HepG2 (cell line): ENCODE results near the gene NCKIPSD. TPM values are rescaled to one million over a fixed set of nuclear protein-coding genes. Genes with fewer than 3 reads are reported as not detected.
A peak's percentile ranks its signal among the peaks of the same experiment; 100 is the strongest.

Experiments used
- AFF4 ChIP-seq: sonication (generic); formaldehyde crosslinking; IDR thresholded peaks from 2 replicates; pipeline ENCODE4 v1.4.0; 2020; ENCODE audit warnings: missing genetic modification reagents
- BCL6 ChIP-seq: IDR thresholded peaks from 2 replicates; pipeline ENCODE4 v1.6.1; 2016; ENCODE audit warnings: missing genetic modification reagents, missing compliant biosample characterization
- BHLHE40 ChIP-seq: IDR thresholded peaks from 2 replicates; pipeline ENCODE4 v1.6.1; 2011; ENCODE audit warnings: low read length, improper control_type of control experiment
- DMAP1 ChIP-seq: IDR thresholded peaks from 2 replicates; pipeline ENCODE4 v1.6.1; 2016
- DR1 ChIP-seq: sonication (generic); formaldehyde crosslinking; IDR thresholded peaks from 2 replicates; pipeline ENCODE4 v1.8.0; 2021; ENCODE audit warnings: mild to moderate bottlenecking, missing genetic modification reagents, inconsistent platforms
- FOSL2 ChIP-seq: sonication (generic); formaldehyde crosslinking; IDR thresholded peaks from 2 replicates; pipeline ENCODE4 v1.4.0; 2020; ENCODE audit warnings: missing genetic modification reagents
- FOXA3 ChIP-seq: IDR thresholded peaks from 2 replicates; pipeline ENCODE4 v1.6.1; 2016; ENCODE audit warnings: missing genetic modification reagents, missing compliant biosample characterization
- GABPB1 ChIP-seq: IDR thresholded peaks from 2 replicates; pipeline ENCODE4 v1.6.1; 2016; ENCODE audit warnings: mild to moderate bottlenecking, missing genetic modification reagents, moderate library complexity, missing compliant biosample characterization
- HNRNPLL ChIP-seq: fragments of 200-400 bp; formaldehyde crosslinking; IDR thresholded peaks from 2 replicates; pipeline ENCODE4 v1.6.1; 2017; ENCODE audit warnings: mild to moderate bottlenecking, low read depth, low read length; ENCODE audit not compliant: poor library complexity, severe bottlenecking
- LCORL ChIP-seq, 2 experiments: fragments of 450-650 bp in 1 of 2; sonication (generic) in 1 of 2; formaldehyde crosslinking in 1 of 2; IDR thresholded peaks; 2 replicates each; pipeline versions ENCODE4 v1.5.0 to v1.6.1; 2017 to 2020; ENCODE audit warnings: antibody characterized with exemption in 1 of 2, missing genetic modification reagents in 1 of 2
- MXD4 ChIP-seq: IDR thresholded peaks from 2 replicates; pipeline ENCODE4 v1.6.1; 2016; ENCODE audit warnings: mild to moderate bottlenecking, missing biosample characterization, missing genetic modification reagents
- RFXANK ChIP-seq: IDR thresholded peaks from 2 replicates; pipeline ENCODE4 v1.6.1; 2016
- SP1 ChIP-seq, 2 experiments: fragments of 450-650 bp in 1 of 2; sonication (generic) in 1 of 2; formaldehyde crosslinking in 1 of 2; IDR thresholded peaks; 2 replicates each; pipeline versions ENCODE4 v1.4.0 to v1.6.1; 2016 to 2020; ENCODE audit warnings: missing genetic modification reagents in 1 of 2
- TEAD2 ChIP-seq: sonication (generic); formaldehyde crosslinking; IDR thresholded peaks from 2 replicates; pipeline ENCODE4 v1.9.0; 2021; ENCODE audit warnings: missing genetic modification reagents
- ZMYM4 ChIP-seq: sonication (generic); formaldehyde crosslinking; IDR thresholded peaks from 2 replicates; pipeline ENCODE4 v1.8.1; 2023; ENCODE audit warnings: mild to moderate bottlenecking, missing genetic modification reagents
- ZNF205 ChIP-seq: IDR thresholded peaks from 2 replicates; pipeline ENCODE4 v1.6.1; 2018; ENCODE audit warnings: missing biosample characterization, missing genetic modification reagents
- ZNF33B ChIP-seq: sonication (generic); formaldehyde crosslinking; IDR thresholded peaks from 2 replicates; pipeline ENCODE4 v1.5.1; 2020; ENCODE audit warnings: mild to moderate bottlenecking, missing genetic modification reagents
- ZNF660 ChIP-seq: sonication (generic); formaldehyde crosslinking; IDR thresholded peaks from 2 replicates; pipeline ENCODE4 v1.5.1; 2020; ENCODE audit warnings: mild to moderate bottlenecking, low read depth, missing genetic modification reagents, borderline replicate concordance
- polyA plus RNA-seq, 8 experiments: library from polyadenylated mRNA; depleted of rRNA in 3 of 8; stranded (reverse) in 7 of 8; unstranded in 1 of 8; fragments of >200 nt; fragmentation: Illumina TruSeq in 4 of 8; extraction: Trizol in 4 of 8; gene quantifications; 2 replicates each; pipeline versions ENCODE4 v1.2.1 to v1.2.3, GENCODE V29; 2011 to 2016; ENCODE audit warnings: low read depth in 4 of 8, missing spikeins in 1 of 8, mixed read lengths in 1 of 8; ENCODE audit not compliant: insufficient read depth in 1 of 8
- total RNA-seq, 5 experiments: library from RNA; depleted of rRNA; stranded (reverse); fragments of >200 nt; fragmentation: Illumina TruSeq; extraction: Trizol; gene quantifications; 2 replicates each; pipeline ENCODE4 v1.2.3, GENCODE V29; 2016; ENCODE audit warnings: low read depth in 1 of 5
- TF ChIP-seq, protein P1 (sequence below): sonication (generic); formaldehyde crosslinking; conservative IDR thresholded peaks from 2 replicates; pipeline ENCODE4 v1.8.0; 2022; ENCODE audit warnings: mild to moderate bottlenecking, moderate library complexity, missing genetic modification reagents

The NCKIPSD gene
- total and polyA plus RNA-seq, 2 of the 13 experiments (the other 11 are each of a cell fraction or from before 2014, with no cell fraction given), result 13.5 to 35.2 TPM

DNA sequence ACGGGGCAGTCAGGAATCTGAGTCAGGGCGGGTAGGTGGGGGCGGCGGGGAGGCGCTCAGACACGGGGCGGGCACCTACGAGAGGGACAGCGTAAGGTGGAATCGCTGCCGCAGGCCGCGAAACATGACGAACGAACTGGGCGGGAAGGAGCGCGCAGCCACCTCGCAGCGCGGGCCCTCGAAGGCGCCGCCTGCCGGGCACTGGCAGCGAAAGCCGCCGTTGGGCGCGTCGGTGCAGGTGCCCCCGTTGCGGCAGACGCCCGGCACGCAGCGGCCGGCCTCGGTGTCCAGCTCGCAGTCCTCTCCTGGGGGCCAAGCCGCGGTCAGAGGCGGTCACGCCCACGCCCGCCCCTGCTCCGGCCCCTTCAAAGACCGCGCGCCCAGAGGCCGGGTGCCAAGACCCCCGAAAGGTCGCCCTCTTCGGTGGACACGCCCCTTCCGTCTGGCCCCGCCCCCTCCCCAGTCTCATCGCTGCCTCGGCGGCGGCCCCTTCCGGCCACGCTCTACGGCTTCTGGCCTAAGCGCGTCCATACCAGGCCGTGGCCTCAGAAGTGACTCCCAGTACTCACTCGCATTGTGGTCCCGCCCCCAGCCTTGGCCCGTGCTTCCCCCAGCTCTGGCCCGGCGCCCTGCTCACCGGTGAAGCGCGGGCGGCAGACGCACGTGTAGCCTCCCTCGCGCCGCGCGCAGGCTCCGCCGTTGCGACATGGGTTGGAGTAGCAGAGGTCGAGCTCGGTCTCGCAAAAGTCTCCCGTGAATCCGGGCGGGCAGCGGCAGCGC is 29.5 kb downstream of the NCKIPSD start (continued):
- TF ChIP-seq GABPB1, result peak; percentile 79
- TF ChIP-seq ZNF33B (CRISPR knock-in tag), result no peak
- no peak for TF ChIP-seq BCL6
- TF ChIP-seq ZNF660 (CRISPR knock-in tag), result no peak
- no peak for TF ChIP-seq LCORL (IDR thresholded peaks at IDR 0.05)
- TF ChIP-seq LCORL (CRISPR knock-in tag; IDR thresholded peaks at IDR 0.05), result no peak
- TF ChIP-seq ZMYM4 (CRISPR knock-in tag), result no peak; the same call in 1 of the 2 replicates
- 0 out of 2 replicates have a peak, but pooled peaks have one; percentile 28 for TF ChIP-seq MXD4 (CRISPR knock-in tag)
- no peak for TF ChIP-seq SP1 (IDR thresholded peaks at IDR 0.05)
- TF ChIP-seq SP1 (CRISPR knock-in tag; IDR thresholded peaks at IDR 0.05), result peak; percentile 70; the same call in 1 of the 2 replicates
- TF ChIP-seq, protein P1, sequence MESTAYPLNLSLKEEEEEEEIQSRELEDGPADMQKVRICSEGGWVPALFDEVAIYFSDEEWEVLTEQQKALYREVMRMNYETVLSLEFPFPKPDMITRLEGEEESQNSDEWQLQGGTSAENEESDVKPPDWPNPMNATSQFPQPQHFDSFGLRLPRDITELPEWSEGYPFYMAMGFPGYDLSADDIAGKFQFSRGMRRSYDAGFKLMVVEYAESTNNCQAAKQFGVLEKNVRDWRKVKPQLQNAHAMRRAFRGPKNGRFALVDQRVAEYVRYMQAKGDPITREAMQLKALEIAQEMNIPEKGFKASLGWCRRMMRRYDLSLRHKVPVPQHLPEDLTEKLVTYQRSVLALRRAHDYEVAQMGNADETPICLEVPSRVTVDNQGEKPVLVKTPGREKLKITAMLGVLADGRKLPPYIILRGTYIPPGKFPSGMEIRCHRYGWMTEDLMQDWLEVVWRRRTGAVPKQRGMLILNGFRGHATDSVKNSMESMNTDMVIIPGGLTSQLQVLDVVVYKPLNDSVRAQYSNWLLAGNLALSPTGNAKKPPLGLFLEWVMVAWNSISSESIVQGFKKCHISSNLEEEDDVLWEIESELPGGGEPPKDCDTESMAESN, result 0 out of 2 replicates have a peak, but pooled peaks have one; percentile 36
- no peak for TF ChIP-seq DMAP1 (CRISPR knock-in tag)
- no peak for TF ChIP-seq FOSL2 (CRISPR knock-in tag)
- no peak for TF ChIP-seq RFXANK (CRISPR knock-in tag)
- no peak for TF ChIP-seq ZNF205 (CRISPR knock-in tag)
- TF ChIP-seq DR1 (CRISPR knock-in tag), result no peak
- no peak for TF ChIP-seq AFF4 (CRISPR knock-in tag)
- peak; percentile 9; the same call in 1 of the 2 replicates for TF ChIP-seq FOXA3 (CRISPR knock-in tag)
- peak; percentile 37 for TF ChIP-seq HNRNPLL
- no peak for TF ChIP-seq TEAD2 (CRISPR knock-in tag)
- 0 out of 2 replicates have a peak, but pooled peaks have one; percentile 23 for TF ChIP-seq BHLHE40
